GM18861 (cell line): Measurements from ENCODE around the gene NFKBIB.
A peak's percentile ranks its signal among the peaks of the same experiment; 100 is the strongest.
"Not testable (repeated sequence)": the region's sequence is repeated elsewhere in the genome, so short reads cannot be mapped to it uniquely, and the experiment has no call there.

ENCODE experiments used
- ATAC-seq: cut with Tn5 transposase; IDR thresholded peaks from one replicate; pipeline ENCODE4 v1.9.1; 2021; ENCODE audit not compliant: unreplicated experiment

NFKBIB gene, protein sequence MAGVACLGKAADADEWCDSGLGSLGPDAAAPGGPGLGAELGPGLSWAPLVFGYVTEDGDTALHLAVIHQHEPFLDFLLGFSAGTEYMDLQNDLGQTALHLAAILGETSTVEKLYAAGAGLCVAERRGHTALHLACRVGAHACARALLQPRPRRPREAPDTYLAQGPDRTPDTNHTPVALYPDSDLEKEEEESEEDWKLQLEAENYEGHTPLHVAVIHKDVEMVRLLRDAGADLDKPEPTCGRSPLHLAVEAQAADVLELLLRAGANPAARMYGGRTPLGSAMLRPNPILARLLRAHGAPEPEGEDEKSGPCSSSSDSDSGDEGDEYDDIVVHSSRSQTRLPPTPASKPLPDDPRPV

DNA sequence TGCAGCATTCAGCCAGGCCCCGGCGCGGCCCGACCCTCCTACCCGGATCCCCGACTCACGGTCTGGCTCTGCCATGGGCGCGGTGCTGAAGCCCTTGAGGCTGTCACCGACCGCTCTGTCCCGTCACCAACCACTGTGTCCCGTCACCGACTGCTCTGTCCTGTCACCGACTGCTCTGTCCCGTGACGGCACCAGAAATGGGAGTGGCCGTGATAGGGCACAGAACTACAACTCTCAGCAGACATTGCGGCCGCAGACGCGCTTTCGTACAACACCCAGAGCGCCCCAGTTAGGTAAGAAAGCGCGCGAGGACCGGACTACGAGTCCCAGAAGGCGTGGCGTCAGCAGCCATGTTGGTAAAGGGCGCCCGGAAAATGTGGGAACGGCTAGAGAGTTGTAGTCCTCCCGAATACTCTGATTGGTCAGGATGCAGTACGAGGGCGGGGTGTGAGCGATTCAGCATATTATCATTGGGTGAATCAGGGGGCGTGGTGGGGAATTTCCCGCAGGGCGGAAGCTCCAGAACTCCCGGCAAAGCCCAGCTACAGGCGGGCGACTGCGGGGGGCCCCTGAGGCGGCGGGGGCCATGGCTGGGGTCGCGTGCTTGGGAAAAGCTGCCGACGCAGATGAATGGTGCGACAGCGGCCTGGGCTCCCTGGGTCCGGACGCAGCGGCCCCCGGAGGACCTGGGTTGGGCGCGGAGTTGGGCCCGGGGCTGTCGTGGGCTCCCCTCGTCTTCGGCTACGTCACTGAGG lies at the start of gene NFKBIB, which contains the start of gene SIRT2:
TSS of gene NFKBIB (plus strand) at position 523 of the 755 bp plus-strand sequence. CDS start at position 587, 64 bp downstream.
TSS of gene SIRT2 (minus strand) at position 172 of the 755 bp plus-strand sequence. CDS start at position 75, 97 bp downstream.
- peak; percentile 87 for ATAC-seq

DNA sequence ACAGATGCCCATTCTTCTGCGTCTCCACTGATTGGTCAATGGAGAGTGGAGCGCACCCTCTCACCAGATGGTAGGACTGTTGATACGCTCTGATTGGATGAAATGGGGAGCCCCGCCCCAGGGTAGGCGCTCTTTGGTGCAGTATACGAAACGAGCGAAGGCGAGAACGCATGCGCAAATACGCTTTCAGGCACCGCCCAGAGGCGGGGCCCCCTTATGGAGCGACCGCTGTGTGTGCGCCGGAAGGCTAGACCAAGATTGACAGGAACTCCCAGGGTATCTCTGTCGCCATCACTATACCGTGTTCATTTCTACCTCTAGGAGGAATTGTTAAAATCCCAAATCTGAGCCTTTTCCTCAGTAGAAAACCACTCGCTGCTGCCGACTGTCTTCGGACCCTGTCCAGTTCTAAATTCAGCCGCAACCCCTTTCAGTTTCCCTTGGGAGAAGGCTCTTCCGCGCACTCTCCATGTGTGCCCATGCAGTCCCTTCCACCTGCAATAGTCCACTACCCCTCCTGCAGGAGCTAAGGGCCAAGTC lies 49.3 kb upstream of the NFKBIB start:
- peak; percentile 62 for ATAC-seq

GRCh38 chr19:38850976-38851621 lies 48.7 kb upstream of the NFKBIB start:
- ATAC-seq: no peak

GRCh38 chr19:38851622-38852230 lies 48.0 kb upstream of the NFKBIB start:
- no peak for ATAC-seq

GRCh38 chr19:38852231-38853044 lies 47.3 kb upstream of the NFKBIB start:
- no peak for ATAC-seq

DNA sequence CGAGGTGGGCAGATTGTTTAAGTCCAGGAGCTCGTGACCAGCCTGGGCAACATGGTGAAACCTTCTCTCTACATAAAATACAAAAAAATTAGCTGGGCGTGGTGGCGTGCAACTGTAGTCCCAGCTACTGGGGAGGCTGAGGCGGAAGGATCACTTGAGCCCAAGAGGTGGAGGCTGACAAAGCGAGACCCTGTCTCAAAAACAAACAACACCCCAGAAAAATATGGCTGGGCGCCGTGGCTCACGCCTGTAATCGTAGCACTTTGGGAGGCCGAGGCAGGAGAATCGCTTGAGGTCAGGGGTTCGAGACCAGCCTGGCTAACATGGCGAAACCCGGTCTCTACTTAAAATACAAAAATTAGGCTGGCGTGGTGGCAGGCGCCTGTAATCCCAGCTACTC lies 46.6 kb upstream of the NFKBIB start:
- ATAC-seq: no peak

DNA sequence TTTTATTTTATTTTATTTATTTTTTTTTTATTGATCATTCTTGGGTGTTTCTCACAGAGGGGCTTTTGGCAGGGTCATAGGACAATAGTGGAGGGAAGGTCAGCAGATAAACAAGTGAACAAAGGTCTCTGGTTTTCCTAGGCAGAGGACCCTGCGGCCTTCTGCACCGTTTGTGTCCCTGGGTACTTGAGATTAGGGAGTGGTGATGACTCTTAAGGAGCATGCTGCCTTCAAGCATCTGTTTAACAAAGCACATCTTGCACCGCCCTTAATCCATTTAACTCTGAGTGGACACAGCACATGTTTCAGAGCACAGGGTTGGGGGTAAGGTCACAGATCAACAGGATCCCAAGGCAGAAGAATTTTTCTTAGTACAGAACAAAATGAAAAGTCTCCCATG lies 44.8 kb upstream of the NFKBIB start:
- not testable (repeated sequence) for ATAC-seq

DNA sequence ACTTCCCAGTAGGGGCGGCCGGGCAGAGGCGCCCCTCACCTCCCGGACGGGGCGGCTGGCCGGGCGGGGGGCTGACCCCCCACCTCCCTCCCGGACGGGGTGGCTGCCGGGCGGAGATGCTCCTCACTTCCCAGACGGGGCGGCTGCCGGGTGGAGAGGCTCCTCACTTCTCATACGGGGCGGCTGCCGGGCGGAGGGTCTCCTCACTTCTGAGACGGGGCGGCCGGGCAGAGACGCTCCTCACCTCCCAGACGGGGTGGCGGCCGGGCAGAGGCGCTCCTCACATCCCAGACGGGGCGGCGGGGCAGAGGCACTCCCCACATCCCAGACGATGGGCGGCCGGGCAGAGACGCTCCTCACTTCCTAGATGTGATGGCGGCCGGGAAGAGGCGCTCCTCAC lies 44.0 kb upstream of the NFKBIB start:
- not testable (repeated sequence) for ATAC-seq

GRCh38 chr19:38856813-38857212 lies 43.0 kb upstream of the NFKBIB start:
- ATAC-seq: no peak

- not testable (repeated sequence) for ATAC-seq
Observed at GRCh38 chr19:38859631-38860204, 40.1 kb upstream of the NFKBIB start.

DNA sequence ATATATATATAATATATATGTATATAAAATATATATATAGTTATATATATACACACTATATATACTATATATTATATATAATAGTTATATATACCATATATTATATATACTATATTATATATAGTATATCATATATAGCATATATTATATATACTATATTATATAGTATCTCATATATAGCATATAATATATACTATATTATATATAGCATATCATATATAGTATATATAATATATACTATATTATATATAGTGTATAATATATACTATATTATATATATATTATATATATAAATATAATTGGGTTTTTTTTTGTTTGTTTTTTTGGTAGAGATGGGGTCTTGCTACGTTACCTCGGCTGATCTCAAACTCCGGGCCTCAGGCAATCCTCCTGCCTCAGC lies 38.4 kb upstream of the NFKBIB start:
- no peak for ATAC-seq

DNA sequence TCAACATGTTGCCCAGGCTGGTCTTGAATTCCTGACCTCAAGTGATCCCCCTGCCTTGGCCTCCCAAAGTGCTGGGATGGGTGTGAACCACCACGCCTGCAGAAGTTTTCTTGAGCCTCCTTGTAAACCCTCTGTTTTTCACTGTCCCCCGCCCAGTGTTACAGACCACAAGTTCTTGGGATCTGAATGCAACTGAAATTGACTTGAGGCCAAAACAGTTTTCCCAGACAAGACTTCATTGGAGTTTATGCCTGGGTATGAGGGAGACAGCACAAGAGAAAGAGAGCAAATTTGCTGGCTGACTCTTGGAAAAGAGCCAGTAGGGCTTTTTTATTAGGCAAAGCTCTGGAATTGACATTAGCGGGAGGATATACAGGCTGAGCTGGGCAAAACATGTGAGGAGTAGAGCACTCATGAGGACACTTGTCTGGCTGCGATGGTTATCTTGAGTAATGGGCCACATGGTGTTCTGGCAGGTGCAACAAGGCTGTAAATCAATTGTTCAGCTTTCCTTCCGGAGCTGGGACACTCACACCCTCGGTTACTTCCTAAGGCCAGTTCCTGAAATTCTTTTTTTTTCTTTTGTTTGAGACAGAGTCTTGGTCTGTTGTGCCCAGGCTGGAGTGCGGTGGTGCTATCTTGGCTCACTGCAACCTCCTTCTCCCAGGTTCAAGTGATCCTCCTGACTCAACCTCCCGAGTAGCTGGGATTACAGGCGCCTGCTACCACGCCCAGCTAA lies 37.3 kb upstream of the NFKBIB start:
- ATAC-seq: no peak

DNA sequence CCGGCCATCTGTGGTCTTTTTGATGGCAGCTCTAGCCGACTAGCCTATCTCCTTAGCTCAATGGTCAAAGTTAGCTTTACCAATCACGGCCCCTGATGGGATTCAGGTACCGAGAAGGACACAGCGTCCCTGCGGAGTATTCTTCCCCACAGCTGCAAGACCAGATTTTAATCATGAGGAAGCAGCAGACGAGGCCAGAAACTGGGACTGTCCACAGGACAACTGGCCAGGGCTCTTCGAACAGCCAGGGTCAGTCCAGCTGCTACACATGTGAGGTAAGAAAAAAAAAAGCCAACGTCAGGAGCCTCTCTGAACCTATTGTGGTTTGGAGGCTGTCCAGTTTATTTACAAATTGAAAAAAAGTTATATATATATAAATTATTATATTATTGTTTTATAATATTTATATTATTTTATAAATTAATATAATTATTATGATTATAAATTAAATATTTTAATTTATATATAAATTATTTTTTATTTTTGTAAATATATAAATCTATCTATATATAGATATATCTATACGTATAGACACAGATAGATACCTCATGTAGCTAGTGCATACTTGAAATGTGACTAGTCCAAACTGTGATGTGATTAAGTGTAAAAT lies 32.5 kb upstream of the NFKBIB start:
- ATAC-seq: no peak

- no peak for ATAC-seq
Observed at GRCh38 chr19:38868551-38868950, 31.2 kb upstream of the NFKBIB start.

- no peak for ATAC-seq
Observed at GRCh38 chr19:38869160-38869835, 30.5 kb upstream of the NFKBIB start.

- peak; percentile 75 for ATAC-seq
Observed at GRCh38 chr19:38869836-38870607, 29.7 kb upstream of the NFKBIB start.

GRCh38 chr19:38870612-38871011 lies 29.2 kb upstream of the NFKBIB start:
- no peak for ATAC-seq
